Heart left ventricle (tissue), 16 donors: Measurements from ENCODE around the gene SMCR8. TPM values are rescaled to one million over a fixed set of nuclear protein-coding genes. Genes with fewer than 3 reads are reported as not detected.
"Not testable (repeated sequence)": the region's sequence is repeated elsewhere in the genome, so short reads cannot be mapped to it uniquely, and the experiment has no call there.

Experiments used
- ATAC-seq, 4 donors: fragments of 200-7000 bp; cut with Tn5 transposase; one replicate each; pipeline ENCODE4 v1.9.1; 2020 to 2022; ENCODE audit warnings: moderate library complexity in 4 of 4, mild to moderate bottlenecking in 3 of 4, moderate number of reproducible peaks in 1 of 4
- DNase-seq, 5 donors: peaks; one replicate each; pipeline ENCODE4 v3.0.0-alpha.2; 2020
- H3K27ac ChIP-seq, 12 donors: fragments of 200-600 bp; sonication (generic) in 4 of 12; one replicate each; pipeline versions ENCODE4 v1.5.0 to v1.8.0; 2016 to 2022; ENCODE audit warnings: mild to moderate bottlenecking in 2 of 12
- H3K27me3 ChIP-seq, 9 donors: fragments of 200-600 bp; sonication (generic) in 2 of 9; one replicate each; pipeline versions ENCODE4 v1.5.1 to v1.8.0; 2016 to 2022; ENCODE audit warnings: mild to moderate bottlenecking in 3 of 9
- H3K36me3 ChIP-seq, 9 donors: fragments of 200-600 bp; sonication (generic) in 2 of 9; one replicate each; pipeline versions ENCODE4 v1.5.0 to v1.8.0; 2018 to 2022; ENCODE audit warnings: mild to moderate bottlenecking in 2 of 9
- H3K4me1 ChIP-seq, 12 donors: fragments of 200-600 bp; sonication (generic) in 4 of 12; one replicate each; pipeline versions ENCODE4 v1.5.0 to v1.8.0; 2016 to 2022; ENCODE audit warnings: mild to moderate bottlenecking in 3 of 12
- H3K4me3 ChIP-seq, 12 donors: fragments of 200-600 bp; sonication (generic) in 4 of 12; one replicate each; pipeline versions ENCODE4 v1.5.0 to v1.8.0; 2017 to 2022; ENCODE audit warnings: mild to moderate bottlenecking in 9 of 12, moderate library complexity in 4 of 12
- H3K9me3 ChIP-seq, 12 donors: fragments of 200-600 bp; sonication (generic) in 4 of 12; one replicate each; pipeline versions ENCODE4 v1.5.0 to v1.8.0; 2016 to 2022; ENCODE audit warnings: mild to moderate bottlenecking in 1 of 12
- POLR2A ChIP-seq, 2 donors: fragments of 450-650 bp; IDR thresholded peaks; one replicate each; pipeline ENCODE4 v1.6.1; 2017; ENCODE audit warnings: antibody characterized with exemption in 2 of 2, mild to moderate bottlenecking in 2 of 2, moderate library complexity in 2 of 2
- WGBS, 4 donors: extraction: QIAGEN DNeasy Blood & Tissue Kit in 2 of 4; methylation state at CpG; one replicate each; pipeline versions ENCODE4 v1.1.5 to v1.1.7; 2013 to 2018; 5-methylcytosine and 5-hydroxymethylcytosine counted together
- intact Hi-C, 10 donors: fragments of 100-400 bp; cut with DNase I; formaldehyde crosslinking; loops; one replicate each; pipeline versions ENCODE4 v1.11.1 to v1.14.2; 2022
- polyA plus RNA-seq, 2 donors: library from polyadenylated mRNA; stranded (reverse); fragments of 200-250 nt; gene quantifications; one replicate each; pipeline ENCODE4 v1.2.3, GENCODE V29; 2013
- total RNA-seq, 9 donors: library from RNA; depleted of rRNA in 2 of 9; stranded (reverse); fragments of >200 nt in 2 of 9; fragmentation: NEBNext Ultra II Directional in 3 of 9; extraction: Animal tissue kit (Norgen Biotek cat#: 25700) in 3 of 9; gene quantifications; one replicate each; pipeline versions ENCODE4 v1.1.0 to v1.2.4, GENCODE V29; 2016 to 2023
- TF ChIP-seq, protein P1 (sequence below), 12 donors: fragments of 200-600 bp; sonication (generic) in 4 of 12; IDR thresholded peaks; one replicate each; pipeline versions ENCODE4 v1.5.0 to v1.8.0; 2018 to 2022; ENCODE audit warnings: antibody characterized with exemption in 12 of 12, mild to moderate bottlenecking in 5 of 12
- donor health status: ischemic (EF 13 %, LVEDD 7.1; RV severe dilation, severe dysfunction).
- donor health status: healthy with polysubstance abuse.
- donor health status: DM: no; HTN: yes; CAD: no.
- donor health status: DM: no; HTN: no; CAD: no.
- donor health status: ischemic (EF 25% LVEDD 6.9; RV normal size, moderate dysfunction).
- donor health status: ischemic (EF 25% LVEDD 5.7; RV mildly dilated, moderate dysfunction).
- donor health status: healthy.
- donor health status: DM: yes; HTN: yes; CAD: no.
- donor health status: ischemic (EF 35%, LVEDD 5.7; RV mildly dilated, moderate dysfunction).
- donor health status: nonischemic (EF 11% LVEDD 7.7; RV severe dilation, severe dysfunction).
- donor health status: DM: yes; HTN: yes; CAD: no.
- donor health status: PGD.
- donor health status: ischemic (EF 29% LVEDD 5.4; RV normal size, mild dysfunction).
- donor health status: nonischemic (EF 23%, LVEDD 6.1; RV moderate dilation, normal function).

Gene SMCR8
- total and polyA plus RNA-seq, 11 donors: 2.9 to 17.6 (median 12.4) TPM

DNA sequence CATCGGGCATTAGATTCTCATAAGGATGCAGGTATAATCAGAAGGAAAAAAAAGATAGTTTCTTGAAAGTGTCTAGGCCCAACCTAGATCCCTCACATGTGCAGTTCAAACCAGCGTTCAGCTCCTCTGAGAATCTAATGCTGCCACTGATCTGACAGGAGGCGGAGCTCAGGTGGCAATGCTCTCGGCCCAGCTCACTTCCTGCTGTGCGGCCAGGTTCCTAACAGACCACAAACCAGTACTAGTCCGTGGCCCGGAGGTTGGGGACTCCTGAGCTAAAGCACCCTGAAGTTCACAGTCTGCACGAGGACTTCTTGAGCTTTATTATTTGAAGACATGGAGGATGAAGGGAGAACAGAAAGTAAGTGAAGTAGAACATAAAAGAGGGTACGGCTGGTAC, 16.8 kb downstream of the SMCR8 start:
- Histone ChIP-seq H3K4me1 (no peaks in the 10 kb centered on the region), H3K36me3 (peaks cover 0 to 92% (median 61%) of the 10 kb centered on the region in 9 donors), H3K27ac (no peak overlapping the region), H3K9me3 (no peaks in the 10 kb centered on the region), H3K4me3 (no peak overlapping the region), H3K27me3 (no peaks in the 10 kb centered on the region)
- DNase-seq (no peak), ATAC-seq (no peak)
- intact Hi-C loops: no loop called here
- TF ChIP-seq POLR2A (IDR thresholded peaks at IDR 0.05): no peak
- 88 to 92% (median 90%) methylated on average over 9 of the region's 9 CpGs for WGBS, 4 donors

DNA sequence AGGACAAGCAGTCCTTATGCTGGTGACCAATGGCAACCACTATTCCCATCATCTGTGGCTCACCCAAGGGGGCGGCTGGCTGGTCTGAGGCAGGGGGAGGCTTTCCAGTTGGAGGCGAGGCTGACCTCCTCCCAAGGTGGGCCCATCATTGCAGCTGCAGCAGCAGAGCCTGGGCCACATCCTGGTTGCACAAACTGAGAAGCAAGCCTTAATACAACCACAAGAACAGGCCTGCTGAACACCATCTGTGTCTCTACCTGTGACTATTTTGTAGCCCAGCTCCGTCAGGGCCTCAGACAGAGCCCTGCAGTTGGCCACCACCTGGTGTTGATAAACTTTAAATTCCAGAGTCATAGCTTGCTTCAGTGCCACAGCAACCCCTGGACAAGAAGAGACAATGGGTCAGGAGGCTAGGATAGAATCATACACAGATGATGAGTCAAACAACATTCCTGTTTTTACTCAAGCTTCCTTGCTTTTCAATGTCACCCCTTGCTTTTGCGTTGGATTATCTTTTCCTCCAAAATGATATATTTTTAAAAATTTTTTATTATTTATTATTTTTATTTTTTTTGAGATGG, 17.9 kb downstream of the SMCR8 start:
- Histone ChIP-seq H3K4me3 (no peak overlapping the region), H3K36me3 (peaks cover 0 to 84% (median 50%) of the 10 kb centered on the region in 9 donors), H3K4me1 (no peaks in the 10 kb centered on the region), H3K27me3 (no peaks in the 10 kb centered on the region), H3K27ac (no peak overlapping the region), H3K9me3 (no peaks in the 10 kb centered on the region)
- intact Hi-C loops: no loop called here
- no peak for DNase-seq
- TF ChIP-seq POLR2A (IDR thresholded peaks at IDR 0.05): no peak
- TF ChIP-seq, protein P1, sequence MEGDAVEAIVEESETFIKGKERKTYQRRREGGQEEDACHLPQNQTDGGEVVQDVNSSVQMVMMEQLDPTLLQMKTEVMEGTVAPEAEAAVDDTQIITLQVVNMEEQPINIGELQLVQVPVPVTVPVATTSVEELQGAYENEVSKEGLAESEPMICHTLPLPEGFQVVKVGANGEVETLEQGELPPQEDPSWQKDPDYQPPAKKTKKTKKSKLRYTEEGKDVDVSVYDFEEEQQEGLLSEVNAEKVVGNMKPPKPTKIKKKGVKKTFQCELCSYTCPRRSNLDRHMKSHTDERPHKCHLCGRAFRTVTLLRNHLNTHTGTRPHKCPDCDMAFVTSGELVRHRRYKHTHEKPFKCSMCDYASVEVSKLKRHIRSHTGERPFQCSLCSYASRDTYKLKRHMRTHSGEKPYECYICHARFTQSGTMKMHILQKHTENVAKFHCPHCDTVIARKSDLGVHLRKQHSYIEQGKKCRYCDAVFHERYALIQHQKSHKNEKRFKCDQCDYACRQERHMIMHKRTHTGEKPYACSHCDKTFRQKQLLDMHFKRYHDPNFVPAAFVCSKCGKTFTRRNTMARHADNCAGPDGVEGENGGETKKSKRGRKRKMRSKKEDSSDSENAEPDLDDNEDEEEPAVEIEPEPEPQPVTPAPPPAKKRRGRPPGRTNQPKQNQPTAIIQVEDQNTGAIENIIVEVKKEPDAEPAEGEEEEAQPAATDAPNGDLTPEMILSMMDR (IDR thresholded peaks at IDR 0.05): no peak
- WGBS, 4 donors: 95 to 96% (median 96%) methylated on average over 2 to 4 of the region's 4 CpGs
- ATAC-seq: peak in 1 of 4 donors; percentile 10

DNA sequence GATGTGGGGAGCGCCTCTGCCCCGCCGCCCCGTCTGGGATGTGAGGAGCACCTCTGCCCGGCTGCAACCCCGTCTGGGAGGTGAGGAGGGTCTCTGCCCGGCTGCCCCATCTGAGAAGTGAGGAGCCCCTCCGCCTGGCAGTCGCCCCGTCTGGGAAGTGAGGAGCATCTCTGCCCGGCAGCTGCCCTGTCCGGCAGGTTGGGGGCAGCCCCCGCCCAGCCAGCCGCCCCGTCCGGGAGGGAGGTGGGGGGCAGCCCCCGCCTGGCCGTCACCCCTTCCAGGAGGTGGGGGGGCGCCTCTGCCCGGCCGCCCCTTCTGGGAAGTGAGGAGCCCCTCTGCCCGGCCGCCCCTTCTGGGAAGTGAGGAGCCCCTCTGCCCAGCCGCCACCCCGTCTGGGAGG, 23.1 kb downstream of the SMCR8 start:
- H3K9me3 ChIP-seq, H3K27me3 ChIP-seq, DNase-seq, intact Hi-C loops, H3K4me3 ChIP-seq, H3K4me1 ChIP-seq, H3K27ac ChIP-seq, ATAC-seq: not testable (repeated sequence)
- H3K36me3 ChIP-seq: peaks cover 0 to 68% (median 28%) of the 10 kb centered on the region in 9 donors
- 94 to 99% (median 96%) methylated on average over 9 to 25 of the region's 25 CpGs for WGBS, 4 donors

DNA sequence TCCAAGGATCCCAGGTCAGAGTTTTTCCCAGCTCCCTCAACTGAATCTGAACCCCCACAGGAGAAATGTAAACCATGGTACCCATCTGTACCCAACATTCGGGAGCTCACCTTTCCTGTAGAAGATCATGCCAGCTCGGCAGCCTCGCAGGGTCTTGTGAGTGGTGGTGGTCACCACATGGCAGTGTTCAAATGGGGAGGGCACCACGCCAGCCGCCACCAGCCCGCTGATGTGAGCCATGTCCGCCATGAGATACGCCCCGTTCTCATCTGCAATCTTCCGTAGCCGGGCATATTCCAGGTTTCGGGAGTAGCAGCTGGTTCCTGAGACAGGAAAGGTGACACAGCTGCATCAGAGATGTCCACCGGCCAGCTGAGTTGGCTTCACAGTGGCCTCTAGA, 24.8 kb downstream of the SMCR8 start:
- Histone ChIP-seq H3K36me3 (peaks cover 0 to 64% (median 27%) of the 10 kb centered on the region in 9 donors), H3K4me1 (no peaks in the 10 kb centered on the region), H3K9me3 (no peaks in the 10 kb centered on the region), H3K4me3 (no peak overlapping the region), H3K27ac (no peak overlapping the region), H3K27me3 (no peaks in the 10 kb centered on the region)
- intact Hi-C loops: no loop called here
- WGBS, 4 donors: 90 to 98% (median 97%) methylated on average over 7 to 13 of the region's 13 CpGs
- ATAC-seq (no peak), DNase-seq (peak in 1 of 5 donors; percentile 10)
- TF ChIP-seq, protein P1 (IDR thresholded peaks at IDR 0.05): no peak
- TF ChIP-seq POLR2A (IDR thresholded peaks at IDR 0.05): no peak

DNA sequence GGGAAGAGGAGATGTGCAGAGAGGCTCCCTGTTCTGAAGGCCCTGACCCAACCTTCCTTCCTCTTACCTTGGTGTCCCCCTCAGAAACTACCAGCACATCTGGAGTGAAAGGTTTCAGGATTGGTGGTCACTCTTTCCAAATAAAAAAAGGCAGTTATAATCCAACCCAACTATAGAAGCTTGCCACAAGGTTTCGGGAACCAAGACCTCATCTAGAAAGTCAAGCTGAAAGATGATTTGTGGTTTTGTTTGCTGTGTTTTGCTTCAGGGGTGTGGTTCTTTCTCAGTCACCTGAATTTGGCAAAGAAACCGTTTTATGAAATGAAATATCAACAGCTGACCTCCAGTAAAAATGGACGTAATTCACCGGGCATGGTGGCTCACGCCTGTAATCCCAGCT, 28.9 kb downstream of the SMCR8 start:
- H3K4me1 ChIP-seq: no peaks in the 10 kb centered on the region
- no peaks in the 10 kb centered on the region for H3K9me3 ChIP-seq
- TF ChIP-seq, protein P1 (IDR thresholded peaks at IDR 0.05): no peak
- no peak for TF ChIP-seq POLR2A (IDR thresholded peaks at IDR 0.05)
- DNase-seq (no peak), ATAC-seq (no peak)
- intact Hi-C loops: no loop called here
- peaks cover 0 to 74% (median 46%) of the 10 kb centered on the region in 9 donors for H3K36me3 ChIP-seq
- WGBS, 4 donors: 91 to 94% (median 93%) methylated on average over 5 of the region's 5 CpGs
- no peaks in the 10 kb centered on the region for H3K27me3 ChIP-seq
- H3K27ac ChIP-seq: no peak overlapping the region
- H3K4me3 ChIP-seq: no peak overlapping the region
